Uterus (tissue), 2 donors: Measurements from ENCODE around the gene CACNA2D4.

Source experiments
- CTCF ChIP-seq, 4 experiments: fragments of 200-600 bp in 2 of 4; fragments of 450-650 bp in 2 of 4; sonication (generic) in 2 of 4; IDR thresholded peaks; one replicate each; pipeline ENCODE4 v1.5.1; 2016 to 2019; ENCODE audit warnings: antibody characterized with exemption in 4 of 4, mild to moderate bottlenecking in 2 of 4, moderate library complexity in 1 of 4
- POLR2A ChIP-seq, 2 donors: fragments of 450-650 bp; IDR thresholded peaks; one replicate each; pipeline ENCODE4 v1.6.1; 2016; ENCODE audit warnings: antibody characterized with exemption in 2 of 2, mild to moderate bottlenecking in 1 of 2, moderate library complexity in 1 of 2

DNA sequence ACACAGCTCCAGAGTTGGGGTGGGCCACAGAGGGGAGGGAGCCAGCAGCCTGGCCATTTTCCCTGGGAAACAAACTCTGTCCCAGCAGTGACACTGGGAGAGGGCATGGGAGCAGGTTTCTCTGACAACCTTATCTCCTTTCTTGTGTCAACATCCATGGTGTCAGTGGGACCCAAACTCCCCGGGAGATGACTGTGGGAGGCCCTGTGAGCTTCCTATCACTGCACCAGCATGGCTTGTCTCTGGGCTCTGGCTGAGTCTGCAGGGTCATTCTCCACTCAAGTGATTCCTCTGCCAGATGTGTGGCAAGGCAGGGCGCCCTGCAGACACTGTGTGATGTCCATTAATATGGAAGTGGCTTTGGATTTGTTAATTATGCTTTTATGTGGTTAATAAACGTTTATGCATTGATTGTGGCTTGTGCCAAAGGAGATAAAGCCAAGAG lies 88.0 kb downstream of the CACNA2D4 start:
- TF ChIP-seq CTCF (IDR thresholded peaks at IDR 0.05): no peak
- no peak for TF ChIP-seq POLR2A (IDR thresholded peaks at IDR 0.05)
